Erythroblast (primary cell): ENCODE measurements around the gene OR52E6.

Experiments used
- GATA1 ChIP-seq: IDR thresholded peaks from 2 replicates; pipeline ENCODE4 v1.6.1; 2011; ENCODE audit warnings: low read depth, mild to moderate bottlenecking, control low read depth, low read length, moderate library complexity
- POLR2A ChIP-seq: IDR thresholded peaks from 2 replicates; pipeline ENCODE4 v1.6.1; 2011; ENCODE audit warnings: mild to moderate bottlenecking, low read length

DNA sequence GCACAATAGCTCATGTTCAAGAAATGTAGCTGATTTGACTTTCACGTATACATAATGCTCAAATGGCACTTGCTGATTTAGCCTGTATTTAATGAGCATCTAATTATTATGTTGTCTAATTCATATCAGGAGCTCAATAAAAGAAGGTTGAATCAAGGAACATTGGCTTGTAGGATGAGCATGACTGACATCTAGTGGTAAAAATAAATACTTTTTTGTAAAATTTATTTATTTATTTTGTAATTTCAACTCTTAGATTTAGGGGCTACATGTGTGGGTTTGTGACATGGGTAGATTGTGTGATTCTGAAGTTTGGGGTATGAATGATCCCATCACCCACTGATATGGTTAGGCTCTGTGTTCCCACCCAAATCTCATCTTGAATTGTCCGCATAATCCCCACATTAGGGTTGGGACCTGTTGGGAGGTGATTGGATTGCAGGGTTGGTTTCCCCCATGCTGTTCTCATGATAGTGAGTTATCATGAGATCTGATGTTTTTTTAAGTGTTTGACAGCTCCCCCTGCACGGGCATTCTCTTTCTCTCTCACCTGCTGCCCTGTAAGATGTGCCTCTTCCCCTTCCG lies 49.6 kb upstream of the OR52E6 start:
- no peak for TF ChIP-seq POLR2A
- TF ChIP-seq GATA1 = no peak
